KBM-7 (cell line): Measurements from ENCODE around the gene NRSN1.

Source experiments
- DNase-seq: peaks from one replicate; pipeline ENCODE4 v3.0.0-alpha.2; 2015
- in situ Hi-C: fragments of 300-500 bp; cut with MboI; formaldehyde crosslinking; loops from 2 replicates; pipeline ENCODE4 v1.14.3; 2020; ENCODE audit warnings: low sequenced_read_pairs, low pct_unique_long_range_greater_than_20kb, mixed read lengths

NRSN1 gene

GRCh38 chr6:24194978-24195700, 69.1 kb downstream of the NRSN1 start:
- in situ Hi-C loops, result no loop called here
- no peak for DNase-seq

- DNase-seq, result no peak
- in situ Hi-C loops, result no loop called here
These were observed 70.0 kb downstream of the NRSN1 start for GRCh38 chr6:24195836-24196597.
